Motor neuron (in vitro differentiated cells): ENCODE measurements around the gene LTBP1. TPM values are rescaled to one million over a fixed set of nuclear protein-coding genes. Genes with fewer than 3 reads are reported as not detected.
A peak's percentile ranks its signal among the peaks of the same experiment; 100 is the strongest.

Experiments
- ATAC-seq, 8 experiments: fragments of 200-7000 bp; cut with Tn5 transposase; replicated peaks in 6 of 8; 2 replicates each; pipeline ENCODE4 v1.8.0; 2021; ENCODE audit warnings: mild to moderate bottlenecking in 8 of 8, moderate library complexity in 8 of 8
- H3K27ac ChIP-seq, 2 donors: fragments of 250-450 bp; sonication (Bioruptor Pico); 2 replicates each; pipeline ENCODE4 v1.9.0; 2021; ENCODE audit warnings: antibody characterized with exemption in 2 of 2, mild to moderate bottlenecking in 2 of 2, moderate library complexity in 1 of 2
- H3K4me1 ChIP-seq, 2 donors: fragments of 250-450 bp; sonication (Bioruptor Pico); replicated peaks in 1 of 2; 2 replicates each; pipeline ENCODE4 v1.6.1; 2021; ENCODE audit warnings: antibody characterized with exemption in 2 of 2, mild to moderate bottlenecking in 2 of 2, moderate library complexity in 1 of 2
- H3K4me3 ChIP-seq, 5 donors: fragments of 250-450 bp; sonication (Bioruptor Pico); 2 replicates each; pipeline ENCODE4 v1.9.0; 2021; ENCODE audit warnings: antibody characterized with exemption in 5 of 5, mild to moderate bottlenecking in 5 of 5, moderate library complexity in 4 of 5
- WGBS, 10 experiments: fragments of 450-650 bp; shearing (Covaris generic); methylation state at CpG; one replicate each; pipeline ENCODE4 v1.0.0; 2022; 5-methylcytosine and 5-hydroxymethylcytosine counted together
- in situ Hi-C, 9 experiments: fragments of 400-800 bp; cut with MboI; loops; one replicate each; pipeline ENCODE4 v1.15.0; 2021; ENCODE audit warnings: low sequenced_read_pairs in 9 of 9, low pct_unique_long_range_greater_than_20kb in 2 of 9; ENCODE audit not compliant: unreplicated experiment in 9 of 9
- total RNA-seq, 8 experiments: library from RNA; unstranded; fragments of 300-600 nt; gene quantifications; 2 replicates each; pipeline versions ENCODE4 v1.2.3 to v1.2.4, GENCODE V29; 2022

Gene LTBP1
- total RNA-seq, 8 experiments from 2014 or later, result 2.8 to 692 (median 20.8) TPM

DNA sequence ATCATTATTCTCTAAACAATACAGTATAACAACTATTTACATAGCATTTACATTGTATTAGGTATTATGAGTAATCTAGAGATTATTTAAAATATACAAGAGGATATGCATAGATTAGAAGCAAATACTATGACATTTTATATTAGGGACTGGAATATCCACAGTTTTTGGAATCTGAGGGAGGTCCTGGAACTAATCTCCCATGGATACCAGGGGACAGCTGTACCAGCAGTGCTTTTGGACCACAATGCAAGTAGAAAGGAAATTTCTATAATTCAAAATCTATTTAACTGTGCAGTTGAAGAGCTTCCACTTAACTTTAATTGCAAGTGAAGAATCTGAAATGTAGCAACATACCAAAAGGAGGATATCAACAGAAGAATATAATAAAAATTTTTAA, 120.8 kb downstream of the LTBP1 start:
- in situ Hi-C loops, result no loop called here
- no peak overlapping the region for H3K4me3 ChIP-seq
- peaks cover 0 to 7% of the 10 kb centered on the region in 2 donors for H3K4me1 ChIP-seq
- peak in 1 of 8 experiments; percentile 56 for ATAC-seq
- no peak overlapping the region for H3K27ac ChIP-seq

- H3K4me3 ChIP-seq, result no peak overlapping the region
- H3K4me1 ChIP-seq, result peaks cover 0 to 7% of the 10 kb centered on the region in 2 donors
- H3K27ac ChIP-seq, result no peak overlapping the region
- in situ Hi-C loops, result no loop called here
- peak; percentile 5 to 73 (median 47) for ATAC-seq
- 0 to 86% (median 14%) methylated on average over 1 to 2 of the region's 2 CpGs; no CpG with 5 or more reads in 1 of the 10 experiments for WGBS, 10 experiments
Observed at GRCh38 chr2:33068261-33068660, 121.5 kb downstream of the LTBP1 start.

- peak; percentile 26 to 98 (median 94) for ATAC-seq
- H3K27ac ChIP-seq, result no peak overlapping the region
- 8 to 90% (median 70%) methylated on average over 2 to 6 of the region's 10 CpGs; no CpG with 5 or more reads in 5 of the 10 experiments for WGBS, 10 experiments
- peaks cover 0 to 7% of the 10 kb centered on the region in 2 donors for H3K4me1 ChIP-seq
- no peak overlapping the region for H3K4me3 ChIP-seq
- in situ Hi-C loops, result no loop called here
Observed at GRCh38 chr2:33069894-33070651, 123.3 kb downstream of the LTBP1 start.

DNA sequence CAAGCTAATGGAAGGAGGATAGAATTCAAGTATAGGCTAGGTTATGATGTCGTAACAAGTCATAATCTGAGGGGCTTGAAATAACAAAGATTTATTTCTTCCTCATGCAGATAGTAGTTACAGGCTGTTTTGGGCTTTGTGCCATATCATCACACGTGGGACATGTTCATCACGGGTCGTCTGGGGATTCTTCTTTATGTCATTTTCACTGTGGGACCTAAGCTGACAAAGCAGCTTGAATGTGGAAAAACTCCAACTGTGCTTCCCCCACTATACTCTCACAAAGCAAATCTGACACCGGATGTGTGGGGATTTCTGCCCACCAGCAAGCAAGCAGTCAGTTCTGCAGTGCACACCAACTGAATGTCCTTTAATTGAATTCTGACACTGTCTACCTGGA, 124.8 kb downstream of the LTBP1 start:
- 6 to 100% (median 65%) methylated on average over 1 to 5 of the region's 5 CpGs; no CpG with 5 or more reads in 2 of the 10 experiments for WGBS, 10 experiments
- ATAC-seq, result no peak
- peaks cover 0 to 7% of the 10 kb centered on the region in 2 donors for H3K4me1 ChIP-seq
- no peak overlapping the region for H3K27ac ChIP-seq
- in situ Hi-C loops, result no loop called here
- H3K4me3 ChIP-seq, result no peak overlapping the region

DNA sequence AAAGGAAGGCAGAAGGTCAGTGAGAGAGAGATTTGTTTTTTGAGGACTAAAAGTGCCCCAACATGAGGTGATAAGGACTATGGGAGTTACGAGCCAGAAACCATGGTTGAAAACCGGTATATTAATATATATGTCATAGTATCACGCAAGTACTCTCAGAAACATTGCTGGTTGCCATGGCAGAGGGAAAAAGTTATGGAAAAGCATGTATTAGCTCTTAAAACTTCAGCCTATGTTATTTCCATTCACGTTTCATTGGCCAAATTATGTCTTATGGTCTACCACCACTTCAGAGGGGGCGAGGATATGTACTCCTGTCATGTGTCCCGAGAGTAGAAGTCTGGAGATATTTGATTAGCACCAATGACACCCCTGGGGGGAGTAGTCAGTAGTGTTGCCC, 125.9 kb downstream of the LTBP1 start:
- no peak for ATAC-seq
- Histone ChIP-seq H3K4me3 (no peak overlapping the region), H3K27ac (no peak overlapping the region), H3K4me1 (peaks cover 4 to 9% of the 10 kb centered on the region in 2 donors)
- in situ Hi-C loops, result no loop called here
- WGBS, 10 experiments, result 61 to 100% (median 83%) methylated on average over 1 to 6 of the region's 6 CpGs; no CpG with 5 or more reads in 2 of the 10 experiments

- 90 to 100% (median 100%) methylated on average over 2 to 4 of the region's 4 CpGs; no CpG with 5 or more reads in 4 of the 10 experiments for WGBS, 10 experiments
- Histone ChIP-seq H3K4me1 (peaks cover 5 to 13% of the 10 kb centered on the region in 2 donors), H3K4me3 (no peak overlapping the region), H3K27ac (no peak overlapping the region)
- no peak for ATAC-seq
- in situ Hi-C loops, result no loop called here
Observed at GRCh38 chr2:33073018-33073417, 126.3 kb downstream of the LTBP1 start.

GRCh38 chr2:33074197-33074596, 127.4 kb downstream of the LTBP1 start:
- in situ Hi-C loops, result no loop called here
- no peak for ATAC-seq

GRCh38 chr2:33077311-33077710, 130.6 kb downstream of the LTBP1 start:
- no peak for ATAC-seq
- in situ Hi-C loops, result no loop called here
- Histone ChIP-seq H3K4me3 (no peak overlapping the region), H3K4me1 (peaks cover 9 to 13% of the 10 kb centered on the region in 2 donors), H3K27ac (no peak overlapping the region)
- 54 to 96% (median 77%) methylated on average over 1 to 8 of the region's 8 CpGs; no CpG with 5 or more reads in 2 of the 10 experiments for WGBS, 10 experiments

More at GRCh38 chr2:33074197-33074596, 127.4 kb downstream of the LTBP1 start:
- Histone ChIP-seq H3K4me1 (peaks cover 9 to 13% of the 10 kb centered on the region in 2 donors), H3K4me3 (no peak overlapping the region), H3K27ac (no peak overlapping the region)
- WGBS, 10 experiments, result 80 to 100% (median 100%) methylated on average over 1 to 3 of the region's 6 CpGs; no CpG with 5 or more reads in 1 of the 10 experiments

- no peak overlapping the region for H3K4me3 ChIP-seq
- no peak overlapping the region for H3K27ac ChIP-seq
- in situ Hi-C loops, result no loop called here
- ATAC-seq, result peak in 5 of 8 experiments; percentile 53 to 95 (median 66)
- H3K4me1 ChIP-seq, result peaks cover 9 to 13% of the 10 kb centered on the region in 2 donors
- 57 to 95% (median 80%) methylated on average over 2 to 4 of the region's 4 CpGs; no CpG with 5 or more reads in 2 of the 10 experiments for WGBS, 10 experiments
Observed at GRCh38 chr2:33077844-33078243, 131.1 kb downstream of the LTBP1 start.

DNA sequence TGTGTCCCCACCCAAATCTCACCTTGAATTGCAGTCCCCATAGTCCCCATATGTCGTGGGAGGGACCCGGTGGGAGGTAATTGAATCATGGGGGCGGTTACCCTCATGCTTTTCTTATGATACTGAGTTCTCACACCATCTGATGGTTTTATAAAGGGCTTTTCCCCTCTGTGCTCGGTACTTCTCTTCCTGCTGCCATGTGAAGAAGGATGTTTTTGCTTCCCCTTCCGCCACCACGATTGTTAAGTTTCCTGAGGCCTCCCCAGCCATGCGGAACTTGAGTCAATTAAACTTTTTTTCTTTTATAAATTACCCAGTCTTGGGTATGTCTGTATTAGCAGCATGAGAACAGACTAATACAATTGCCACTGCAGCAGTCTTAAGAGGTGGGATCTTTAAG, 134.9 kb downstream of the LTBP1 start:
- ATAC-seq, result no peak
- H3K4me3 ChIP-seq, result no peak overlapping the region
- peaks cover 9 to 13% of the 10 kb centered on the region in 2 donors for H3K4me1 ChIP-seq
- WGBS, 10 experiments, result 87 to 100% (median 96%) methylated on average over 1 to 6 of the region's 7 CpGs; no CpG with 5 or more reads in 2 of the 10 experiments
- H3K27ac ChIP-seq, result no peak overlapping the region
- in situ Hi-C loops, result no loop called here

- no peak for ATAC-seq
- Histone ChIP-seq H3K27ac (no peak overlapping the region), H3K4me1 (no peaks in the 10 kb centered on the region), H3K4me3 (no peak overlapping the region)
- in situ Hi-C loops, result no loop called here
- 48 to 100% (median 71%) methylated on average over 1 to 6 of the region's 6 CpGs for WGBS, 10 experiments
Observed at GRCh38 chr2:33083699-33084387, 137.1 kb downstream of the LTBP1 start.

GRCh38 chr2:33084433-33084832, 137.7 kb downstream of the LTBP1 start:
- WGBS, 10 experiments, result 70 to 100% (median 93%) methylated on average over 1 to 6 of the region's 7 CpGs; no CpG with 5 or more reads in 4 of the 10 experiments
- Histone ChIP-seq H3K4me3 (no peak overlapping the region), H3K27ac (no peak overlapping the region), H3K4me1 (no peaks in the 10 kb centered on the region)
- no peak for ATAC-seq
- in situ Hi-C loops, result no loop called here

GRCh38 chr2:33085646-33086045, 138.9 kb downstream of the LTBP1 start:
- Histone ChIP-seq H3K4me1 (no peaks in the 10 kb centered on the region), H3K27ac (no peak overlapping the region), H3K4me3 (no peak overlapping the region)
- WGBS, 10 experiments, result 80 to 100% (median 100%) methylated on average over 1 of the region's 1 CpG; no CpG with 5 or more reads in 5 of the 10 experiments
- in situ Hi-C loops, result no loop called here
- ATAC-seq, result peak in 2 of 8 experiments; percentile 93 to 94
